Measurements from ENCODE around the gene EPB41L3.

GRCh38 chr18:5463390-5463789 lies 80.4 kb downstream of the EPB41L3 start:
- no peak for TF ChIP-seq TP53 (CRISPR knock-in tag; IDR thresholded peaks at IDR 0.05)
- TF ChIP-seq HDAC2 (IDR thresholded peaks at IDR 0.05) = no peak
- no peak for TF ChIP-seq CEBPB (IDR thresholded peaks at IDR 0.05)
- TF ChIP-seq RCOR1 (IDR thresholded peaks at IDR 0.05; ENCODE audit: low read depth, low read length) = no peak
- TF ChIP-seq CTCF (IDR thresholded peaks at IDR 0.05) = no peak
- TF ChIP-seq CHD4 (IDR thresholded peaks at IDR 0.05; ENCODE audit: borderline replicate concordance) = no peak
- no peak for TF ChIP-seq RAD21 (conservative IDR thresholded peaks at IDR 0.05 in 1 of 2, IDR thresholded peaks at IDR 0.05 in 1 of 2)
- TF ChIP-seq ELK1 (IDR thresholded peaks at IDR 0.05; ENCODE audit: low read depth, low read length) = no peak
- TF ChIP-seq CHD2 (IDR thresholded peaks at IDR 0.05; ENCODE audit: low read length, partially characterized antibody) = no peak

Measured in A549 (cell line).